ENCODE data around the gene TOX2. TPM values are rescaled to one million over a fixed set of nuclear protein-coding genes. Genes with fewer than 3 reads are reported as not detected.

TOX2 gene
- total RNA-seq, 1 donor = not detected

DNA sequence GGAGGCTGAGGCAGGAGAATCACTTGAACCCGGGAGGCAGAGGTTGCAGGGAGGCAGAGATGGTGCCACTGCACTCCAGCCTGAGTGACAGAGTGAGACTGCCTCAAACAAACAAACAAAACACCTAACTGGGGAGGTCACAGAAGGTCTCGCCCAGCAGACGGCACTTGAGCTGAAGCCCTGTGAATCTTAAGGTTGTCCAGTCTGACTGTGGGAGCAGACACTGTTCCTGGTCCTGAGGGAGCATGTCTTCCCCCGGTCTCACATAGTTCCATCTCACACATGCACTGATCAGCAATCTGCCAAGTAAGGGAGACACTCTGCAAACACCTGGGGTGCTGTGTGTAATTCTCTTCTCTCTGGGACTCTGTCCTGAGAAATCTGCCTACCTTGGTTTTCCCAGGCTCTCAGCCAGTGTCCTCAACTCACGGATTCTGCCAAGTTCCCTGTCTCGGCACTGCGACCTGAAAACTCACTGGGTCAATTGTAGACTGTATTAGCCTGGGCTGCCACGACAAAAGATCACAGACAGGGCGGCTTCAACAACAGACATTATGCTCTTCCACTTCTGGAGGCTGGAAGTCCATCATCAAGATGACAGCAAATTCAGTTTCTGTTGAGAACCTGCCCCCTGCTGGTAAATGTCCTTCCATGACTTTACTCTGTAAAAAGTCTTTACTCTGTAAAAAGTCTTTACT is 178.0 kb downstream of the TOX2 start:
- peak in 1 of 3 donors; percentile 54 for DNase-seq (ENCODE audit: low read depth in 2 of 3, low spot score in 2 of 3)

DNA sequence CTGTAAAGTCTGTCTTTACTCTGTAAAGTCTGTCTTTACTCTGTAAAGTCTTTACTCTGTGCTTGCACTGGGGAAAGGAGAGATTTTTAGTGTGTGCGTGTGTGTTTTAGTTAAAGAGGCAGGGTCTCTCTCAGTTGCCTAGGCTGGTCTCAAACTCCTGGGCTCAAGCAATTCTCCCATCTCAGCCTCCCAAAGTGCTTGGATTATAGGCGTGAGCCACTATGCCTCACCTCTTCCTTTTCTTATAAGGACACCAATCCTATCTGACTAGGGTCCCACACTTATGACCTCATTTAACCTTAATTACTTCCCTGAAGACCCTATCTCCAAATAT is 178.6 kb downstream of the TOX2 start:
- DNase-seq (ENCODE audit: low read depth in 2 of 3, low spot score in 2 of 3) = no peak

DNA sequence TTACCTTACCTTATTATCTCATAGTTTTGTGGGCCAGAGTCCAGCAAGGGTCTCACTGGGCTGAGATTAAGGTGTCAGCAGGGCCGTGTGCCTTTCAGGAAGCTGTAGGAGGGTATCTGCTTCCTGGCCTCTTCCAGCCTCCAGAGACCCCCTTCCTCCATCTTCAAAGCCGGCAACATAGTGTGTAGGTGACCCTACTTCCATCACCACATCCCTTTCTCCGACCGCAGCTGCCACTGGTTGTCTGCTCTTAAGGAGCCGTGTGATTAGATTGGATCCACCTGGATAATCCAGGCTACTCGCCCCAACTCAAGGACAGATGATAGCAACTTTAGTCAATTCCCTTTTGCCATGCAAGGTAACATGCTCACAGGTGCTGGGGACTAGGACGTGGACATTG is 181.2 kb downstream of the TOX2 start:
- no peak for DNase-seq (ENCODE audit: low read depth in 2 of 3, low spot score in 2 of 3)

DNA sequence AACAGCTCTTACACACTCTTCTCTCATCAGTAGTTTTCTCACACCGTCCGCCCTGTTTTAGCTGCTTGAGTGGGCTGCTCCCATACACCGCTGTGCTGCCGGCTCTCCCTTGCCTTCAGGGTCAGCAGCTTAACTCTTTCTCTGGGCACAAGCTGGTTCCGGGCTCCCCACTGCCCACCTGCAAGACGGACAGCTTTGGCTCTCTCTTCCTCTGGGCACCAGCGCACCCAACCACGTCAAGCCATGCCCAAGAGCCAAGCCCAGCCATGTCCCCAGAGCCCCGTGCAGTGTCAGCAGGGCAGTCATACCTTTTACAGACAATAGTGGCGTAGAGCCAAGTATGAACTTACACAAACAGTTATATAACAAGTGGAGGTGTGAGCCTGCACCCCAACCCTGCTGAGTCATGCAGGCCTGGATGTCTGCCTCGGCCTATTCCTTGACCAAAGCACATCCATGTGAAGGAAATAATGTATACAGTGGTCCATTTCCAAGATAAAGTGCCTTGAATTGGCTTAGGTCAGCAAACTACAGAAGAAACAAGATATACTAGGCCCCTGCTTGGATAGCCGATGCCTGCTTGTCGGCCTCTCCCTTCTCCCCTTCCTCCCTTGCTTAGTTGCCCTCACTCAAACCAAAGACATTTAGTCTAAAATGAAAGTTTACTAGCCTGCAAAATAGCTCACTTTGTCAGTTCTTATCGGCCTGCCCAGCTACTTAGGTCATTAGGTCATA is 183.0 kb downstream of the TOX2 start:
- no peak for DNase-seq (ENCODE audit: low read depth in 2 of 3, low spot score in 2 of 3)

DNA sequence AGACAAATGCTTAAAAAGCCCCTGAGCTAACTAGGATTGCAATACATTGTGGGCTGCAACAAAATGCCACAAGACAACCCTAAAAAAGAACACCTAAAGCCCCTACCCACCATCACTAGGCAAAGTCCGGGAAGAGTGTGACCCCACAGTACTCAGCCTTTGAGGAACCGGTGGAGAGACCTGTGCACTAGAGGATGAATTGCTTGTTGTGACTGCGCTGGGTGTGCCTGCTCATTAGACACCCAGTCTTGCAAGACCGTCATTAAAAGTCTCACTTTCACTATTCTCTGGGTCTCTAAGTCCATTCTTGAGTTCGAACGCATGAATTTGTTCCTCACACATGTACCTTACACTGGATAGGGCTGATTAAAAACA is 183.6 kb downstream of the TOX2 start:
- no peak for DNase-seq (ENCODE audit: low read depth in 2 of 3, low spot score in 2 of 3)

DNA sequence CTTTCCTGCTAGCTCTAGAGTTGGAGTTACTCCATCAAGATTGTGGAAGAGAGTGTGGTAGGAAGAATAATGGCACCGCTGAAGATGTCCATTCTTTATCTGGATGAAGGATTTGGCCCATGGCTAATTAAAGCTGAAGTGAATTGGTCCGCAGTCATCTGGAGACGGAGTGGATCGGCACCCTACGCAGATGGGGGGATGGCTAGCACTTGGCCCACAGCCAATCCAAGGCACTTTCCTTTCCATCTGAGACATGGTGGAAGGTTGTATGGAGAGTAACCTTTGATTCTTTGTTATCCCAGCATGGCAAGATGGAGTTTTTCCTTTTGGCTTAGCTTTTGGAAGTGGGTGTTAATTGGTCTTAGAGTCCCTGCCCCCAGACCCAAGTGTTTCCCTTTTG is 184.0 kb downstream of the TOX2 start:
- no peak for DNase-seq (ENCODE audit: low read depth in 2 of 3, low spot score in 2 of 3)

DNA sequence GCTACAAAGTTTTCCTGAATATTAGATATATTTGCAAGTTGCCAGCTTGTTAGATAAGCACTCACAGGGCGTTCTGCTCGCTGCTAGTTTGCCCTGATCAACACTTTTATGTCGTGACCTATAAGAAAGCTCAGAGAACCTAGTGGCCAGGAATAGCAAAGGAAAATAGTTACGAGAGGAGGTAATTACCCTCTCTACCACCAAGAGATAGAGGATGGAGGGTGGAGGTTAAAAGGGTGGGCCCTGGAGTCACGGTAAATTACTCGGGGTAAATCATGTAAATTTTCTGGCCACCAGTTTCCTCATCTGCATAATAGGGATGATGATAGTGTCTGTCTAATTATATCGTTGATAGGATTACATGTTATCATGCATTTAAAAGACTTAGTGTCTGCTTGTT is 185.2 kb downstream of the TOX2 start:
- DNase-seq (ENCODE audit: low read depth in 2 of 3, low spot score in 2 of 3) = no peak

DNA sequence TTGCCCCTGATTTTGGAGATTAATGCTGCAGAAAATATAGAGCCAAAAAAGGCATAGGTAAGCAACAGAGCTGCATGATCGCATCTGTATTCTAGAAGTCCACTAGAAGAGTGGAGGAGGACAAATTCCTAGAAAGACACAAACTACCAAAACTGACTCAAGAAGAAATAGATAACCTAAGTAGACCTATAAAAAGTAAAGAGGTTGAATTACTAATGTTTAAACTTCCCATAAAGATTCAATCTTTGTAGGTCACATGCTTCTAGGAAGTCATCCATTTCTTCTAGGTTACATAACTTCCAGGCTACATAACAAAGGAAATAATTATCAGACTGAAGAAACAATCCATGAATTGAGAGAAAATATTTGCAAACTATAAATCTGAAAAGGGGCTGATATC is 187.9 kb downstream of the TOX2 start:
- no peak for DNase-seq (ENCODE audit: low read depth in 2 of 3, low spot score in 2 of 3)

DNA sequence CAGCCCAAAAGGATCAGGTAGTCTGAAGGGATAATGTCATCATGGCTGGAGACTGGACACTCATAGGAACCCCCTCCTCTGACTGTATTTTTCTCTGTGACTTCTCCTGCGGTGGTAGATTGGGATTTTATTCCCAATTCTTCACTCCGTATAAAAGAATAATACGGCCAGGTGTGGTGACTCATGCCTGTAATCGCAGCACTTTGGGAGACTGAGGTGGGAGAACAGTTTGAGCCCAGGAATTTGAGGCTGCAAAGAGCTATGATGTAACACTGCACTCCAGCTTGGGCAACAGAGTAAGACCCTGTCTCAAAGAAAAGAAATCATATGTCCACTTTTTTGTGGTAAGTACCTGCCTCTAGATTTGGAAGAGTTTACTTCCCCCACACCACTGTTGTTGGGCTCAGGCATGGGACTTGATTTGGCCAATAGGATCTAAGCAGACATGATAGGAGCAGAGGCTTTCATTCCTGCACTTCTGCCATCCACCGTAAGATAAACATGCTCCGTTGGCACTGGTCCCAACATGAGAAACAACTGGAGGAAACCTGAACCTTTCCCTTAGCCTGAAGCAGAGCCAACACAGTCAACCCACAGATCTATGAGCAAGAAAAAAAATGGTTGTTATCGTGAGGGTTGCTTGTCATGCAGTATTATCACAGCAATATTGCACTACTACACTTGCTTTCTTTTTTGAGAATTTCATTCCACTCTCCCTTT is 190.3 kb downstream of the TOX2 start:
- DNase-seq (ENCODE audit: low read depth in 2 of 3, low spot score in 2 of 3) = no peak

DNA sequence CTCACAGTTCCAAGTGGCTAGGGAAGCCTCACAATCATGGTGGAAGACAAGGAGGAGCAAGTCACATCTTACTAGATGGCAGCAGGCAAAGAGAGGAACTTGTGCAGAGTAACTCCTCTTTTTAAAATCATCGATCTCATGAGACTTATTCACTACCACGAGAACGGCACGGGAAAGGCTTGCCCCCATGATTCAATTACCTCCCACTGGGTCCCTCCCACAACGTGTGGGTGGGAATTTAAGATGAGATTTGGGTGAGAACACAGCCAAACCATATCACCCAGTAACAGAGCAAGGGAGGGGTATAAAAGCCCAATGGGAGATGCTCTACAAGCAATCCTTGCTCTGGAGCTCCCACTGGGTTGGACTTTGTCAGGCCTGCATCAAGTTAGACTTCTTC is 192.0 kb downstream of the TOX2 start:
- DNase-seq (ENCODE audit: low read depth in 2 of 3, low spot score in 2 of 3) = no peak

DNA sequence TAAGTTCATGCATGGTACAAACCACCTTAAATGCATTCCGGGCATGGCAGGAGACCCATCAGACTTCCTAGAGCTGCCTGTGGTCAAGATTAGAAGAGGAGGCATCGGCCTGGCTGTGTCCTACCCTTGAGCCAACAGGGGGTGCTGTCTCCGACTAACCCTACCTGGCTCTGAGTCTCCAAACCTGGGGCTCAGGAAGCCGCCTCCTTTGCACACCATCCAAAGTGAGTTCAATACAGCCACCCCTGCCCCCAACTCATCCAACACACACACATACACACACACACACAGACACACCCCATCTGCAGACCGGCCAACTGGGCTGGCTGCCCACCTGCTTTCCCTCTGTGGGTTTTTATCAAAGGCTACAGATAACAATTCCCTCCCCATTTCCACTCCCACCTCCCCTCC is 195.3 kb downstream of the TOX2 start:
- no peak for DNase-seq (ENCODE audit: low read depth in 2 of 3, low spot score in 2 of 3)

DNA sequence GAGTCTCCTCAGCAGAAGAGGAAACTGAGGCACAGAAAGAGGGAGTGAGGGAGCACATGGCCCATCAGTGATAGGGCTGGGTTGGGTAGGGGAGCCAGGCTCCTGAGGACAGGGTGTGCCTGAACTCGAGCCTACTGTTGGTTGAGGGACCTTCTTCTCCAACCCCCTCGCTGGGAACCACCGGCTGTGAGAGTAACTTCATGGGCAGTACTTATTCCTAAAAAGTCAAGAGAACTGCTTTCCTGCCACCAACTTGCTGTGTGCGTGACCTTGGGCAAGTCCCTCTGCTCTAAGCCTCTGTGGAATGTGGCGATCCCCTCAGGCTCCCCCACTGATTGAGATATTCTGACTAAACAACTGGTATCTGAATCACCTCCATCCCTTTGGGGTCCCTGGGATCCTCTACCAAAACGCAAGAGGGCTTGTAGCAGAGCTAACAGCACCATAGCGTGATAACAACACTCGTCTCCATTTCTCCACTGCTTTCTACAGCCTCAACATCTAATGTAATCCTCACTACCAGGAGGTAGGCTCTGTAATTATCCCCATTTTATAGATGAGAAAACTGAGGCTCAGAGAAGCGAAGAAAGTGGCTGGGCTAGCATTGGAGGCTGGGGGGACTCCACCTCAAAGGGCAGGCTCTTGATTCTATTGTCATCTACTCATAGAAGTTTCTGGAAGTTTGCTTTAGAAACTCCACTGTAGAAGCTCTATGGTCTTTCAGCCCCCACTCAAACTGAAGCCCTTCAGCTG is 196.3 kb downstream of the TOX2 start:
- DNase-seq (ENCODE audit: low read depth in 2 of 3, low spot score in 2 of 3) = no peak

DNA sequence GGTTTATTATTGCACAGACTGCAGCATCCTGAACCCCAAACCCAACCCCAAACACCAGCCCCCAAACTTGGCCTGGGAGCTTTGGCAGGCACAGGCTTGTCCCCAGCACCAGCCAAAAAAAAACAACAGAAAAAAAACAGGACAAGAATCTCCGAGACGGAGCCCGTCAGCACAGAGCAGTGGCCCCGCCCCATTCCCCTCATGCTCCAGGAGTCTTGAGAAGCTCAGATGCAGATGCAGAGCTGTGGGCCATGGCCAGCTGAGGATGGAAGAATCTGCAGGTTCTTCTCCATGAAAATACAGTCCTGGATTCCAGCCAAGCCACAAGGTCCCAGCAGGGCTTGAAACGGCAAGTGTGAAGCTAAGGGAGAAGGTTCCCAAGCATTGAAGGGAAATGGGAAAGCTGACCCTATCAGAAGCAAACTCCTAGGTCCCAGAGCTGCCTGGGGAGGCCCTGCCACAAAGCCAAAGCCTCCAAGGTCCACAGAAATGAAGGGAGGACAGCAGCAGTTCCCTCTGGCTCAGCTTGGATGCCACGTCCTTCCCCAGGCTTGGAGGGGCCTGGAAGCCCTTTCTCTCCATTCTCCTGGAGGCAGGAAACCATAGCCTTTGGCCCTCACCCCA is 197.2 kb downstream of the TOX2 start:
- no peak for DNase-seq (ENCODE audit: low read depth in 2 of 3, low spot score in 2 of 3)

DNA sequence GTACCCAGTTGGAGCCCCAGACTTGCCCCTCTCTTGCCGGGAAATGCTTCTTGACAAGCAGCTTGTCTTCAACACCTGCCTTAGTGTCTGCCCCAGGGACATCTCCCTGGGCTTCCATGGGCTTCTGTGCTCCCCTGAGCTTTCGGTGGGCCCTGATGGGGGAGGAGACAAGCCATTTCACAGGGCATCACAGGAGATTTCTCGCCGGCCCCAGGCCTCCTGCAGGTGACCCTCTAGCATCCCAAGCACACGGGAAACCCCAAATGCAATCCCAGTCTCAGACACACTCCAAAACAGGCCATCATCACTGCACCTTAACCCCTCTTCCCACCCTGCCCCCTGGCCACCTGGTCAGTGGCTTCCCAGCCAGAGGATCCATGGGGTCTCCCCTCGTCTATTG is 197.8 kb downstream of the TOX2 start:
- DNase-seq (ENCODE audit: low read depth in 2 of 3, low spot score in 2 of 3) = no peak

DNA sequence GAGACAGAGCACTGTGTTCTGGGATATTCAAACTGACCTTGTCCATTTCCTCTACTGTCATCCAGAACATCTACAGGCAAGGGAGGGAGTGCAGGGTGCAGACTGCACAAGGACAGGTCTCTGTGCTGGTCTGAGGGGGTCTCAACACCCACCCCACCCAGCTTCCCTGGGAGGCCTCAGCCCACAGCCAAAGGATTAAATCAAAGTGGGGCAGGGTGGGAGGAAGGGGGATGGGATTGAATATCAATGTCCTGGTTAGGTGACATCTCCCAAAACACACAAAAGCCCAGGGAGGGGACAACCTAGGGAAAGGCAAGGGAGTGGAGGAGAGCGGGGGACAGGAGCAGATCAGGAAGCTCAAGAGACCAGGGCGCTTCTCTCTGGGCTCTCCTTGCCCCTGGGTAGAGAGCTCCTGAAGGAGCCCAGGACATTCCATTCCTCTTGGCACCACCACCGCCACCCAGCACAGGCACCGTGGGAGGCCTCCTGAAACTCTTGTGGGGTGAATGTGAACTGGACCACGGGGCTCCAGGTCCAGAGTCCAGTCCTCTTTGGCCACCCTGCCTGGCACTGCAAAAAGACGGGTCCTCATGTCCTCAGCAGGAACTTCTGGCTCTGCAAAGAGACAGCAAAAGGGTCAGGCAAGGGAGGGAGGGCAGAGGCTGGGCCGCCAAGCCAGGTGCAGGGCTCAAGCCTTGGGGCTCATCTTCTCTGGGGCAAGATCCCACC is 198.4 kb downstream of the TOX2 start:
- DNase-seq (ENCODE audit: low read depth in 2 of 3, low spot score in 2 of 3) = no peak

DNA sequence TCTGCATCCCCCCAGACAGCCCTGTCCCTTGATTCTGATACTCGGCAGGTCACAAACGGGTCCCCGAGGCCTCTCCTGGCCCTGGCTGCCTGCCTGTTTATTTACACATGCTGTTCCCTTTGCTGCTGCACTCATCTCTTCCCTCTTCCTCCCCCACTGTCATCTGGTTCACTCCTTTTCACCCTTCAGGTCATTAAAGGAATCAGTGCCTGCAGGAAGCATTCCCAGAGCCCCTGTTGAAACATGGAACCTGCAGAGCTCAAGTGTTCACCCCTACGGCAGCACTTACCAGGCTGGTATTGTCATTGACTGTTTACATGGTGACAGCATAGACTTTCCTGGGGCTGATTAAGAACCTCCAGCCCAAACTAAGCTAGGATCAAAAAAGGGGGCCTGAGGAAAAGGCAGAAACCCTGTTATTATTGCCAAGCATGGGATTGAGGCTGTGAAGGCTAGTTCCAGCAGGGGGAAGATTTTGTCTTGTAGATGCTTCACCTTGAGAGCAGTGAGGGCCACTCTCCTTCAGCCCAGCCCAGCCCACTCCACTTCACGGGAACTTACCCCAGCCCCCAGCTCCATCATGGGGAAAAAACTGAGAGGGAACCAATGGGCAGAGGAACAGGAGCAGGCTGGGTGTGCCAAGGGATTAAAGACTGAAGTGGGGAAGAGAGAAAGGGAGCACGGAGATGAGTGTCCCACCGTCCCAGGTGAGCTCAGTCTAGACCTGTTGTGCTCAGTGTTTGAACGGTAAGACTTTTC is 199.1 kb downstream of the TOX2 start:
- no peak for DNase-seq (ENCODE audit: low read depth in 2 of 3, low spot score in 2 of 3)

DNA sequence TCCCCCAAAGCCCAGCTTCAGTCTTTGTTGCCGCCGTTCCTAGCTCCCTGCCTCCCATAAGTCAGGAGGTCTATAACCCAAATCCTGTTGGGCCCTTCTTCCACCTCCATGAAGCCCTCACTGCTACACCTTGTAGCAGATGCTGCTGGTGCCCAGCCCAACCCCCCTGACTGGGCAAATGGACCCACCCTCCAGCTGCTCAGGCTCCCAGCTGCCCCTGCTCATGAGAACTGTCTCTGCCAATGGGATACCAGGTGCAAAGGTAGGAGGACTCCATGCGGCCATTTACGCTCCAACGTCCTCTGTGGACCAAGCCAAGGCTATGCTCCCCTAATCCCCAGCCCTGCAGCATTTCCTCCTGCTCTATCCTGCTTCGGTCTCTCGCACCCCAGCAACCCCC is 200.5 kb downstream of the TOX2 start:
- no peak for DNase-seq (ENCODE audit: low read depth in 2 of 3, low spot score in 2 of 3)

DNA sequence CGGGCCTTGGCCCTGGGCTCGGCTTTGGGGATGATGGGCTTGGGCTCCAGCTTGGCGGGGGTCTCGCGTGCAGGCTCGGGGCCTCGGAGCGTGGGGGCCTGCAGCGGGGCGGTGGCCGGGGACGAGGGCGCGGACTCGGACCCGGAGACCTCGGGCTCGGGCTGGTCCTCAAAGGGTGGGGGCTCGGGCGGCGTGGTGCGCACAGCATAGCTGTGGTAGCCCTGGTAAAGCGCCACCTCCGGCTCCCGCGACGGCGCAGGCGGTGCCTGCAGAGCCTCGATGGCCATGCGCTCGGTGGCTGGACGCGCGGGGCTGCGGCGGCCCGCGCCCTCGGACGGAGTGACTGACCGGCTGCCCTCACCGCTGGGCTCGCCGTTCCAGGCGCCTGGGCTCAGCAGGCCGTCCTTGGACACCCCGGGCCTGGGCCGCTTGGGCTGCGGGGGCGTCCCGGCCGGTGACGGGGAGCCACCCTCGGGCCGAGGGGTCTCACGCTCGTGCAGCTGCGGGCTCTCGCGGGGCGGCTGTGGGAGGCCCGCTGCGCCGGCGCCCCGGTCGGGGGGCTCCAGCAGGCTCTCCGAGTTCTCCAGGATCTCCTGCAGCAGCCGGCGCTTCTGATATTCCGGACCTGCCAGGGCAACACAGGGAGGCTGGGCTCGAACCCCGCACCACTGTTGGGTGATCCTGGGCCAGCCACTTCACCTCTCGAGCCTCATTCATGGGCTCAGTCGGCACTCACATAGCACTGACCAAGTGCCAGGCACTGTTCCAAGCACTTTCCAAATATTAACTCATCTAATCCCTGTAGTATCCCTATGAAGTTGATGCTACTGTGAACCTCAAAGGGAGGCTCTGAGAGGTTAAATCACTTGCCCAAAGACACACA is 201.4 kb downstream of the TOX2 start:
- no peak for DNase-seq (ENCODE audit: low read depth in 2 of 3, low spot score in 2 of 3)
